Measurements from ENCODE around the gene SULT1A1. TPM values are rescaled to one million over a fixed set of nuclear protein-coding genes. Genes with fewer than 3 reads are reported as not detected.

SULT1A1 gene
- total RNA-seq, 2 experiments from 2014 or later: 13.8 to 14.4 TPM

GRCh38 chr16:28585674-28586073 is 24.2 kb downstream of the SULT1A1 start:
- H3K4me3 Mint-ChIP-seq: no peak overlapping the region
- peaks cover 91% of the 10 kb centered on the region for H3K36me3 Mint-ChIP-seq (ENCODE audit: low read depth)
- DNase-seq (no peak), ATAC-seq (ENCODE audit: poor library complexity) (no peak)
- no peaks in the 10 kb centered on the region for H3K27me3 Mint-ChIP-seq
- Histone ChIP-seq H3K4me1 (ENCODE audit: insufficient read depth, low read length) (no peaks in the 10 kb centered on the region), H3K27me3 (ENCODE audit: control insufficient read depth in 1 of 2, insufficient read depth in 2 of 2, low read length in 2 of 2) (no peaks in the 10 kb centered on the region), H3K4me3 (ENCODE audit: low read length) (no peak overlapping the region), H3K9me3 (ENCODE audit: control insufficient read depth in 1 of 2, insufficient read depth in 1 of 2, low read length in 2 of 2) (no peaks in the 10 kb centered on the region), H3K36me3 (ENCODE audit: insufficient read depth, low read length) (peaks cover 72% of the 10 kb centered on the region), H3K27ac (ENCODE audit: low read depth in 1 of 2, low read length in 2 of 2) (no peak overlapping the region)
- CTCF ChIA-PET: no interaction called here
- no peak for TF ChIP-seq CTCF (IDR thresholded peaks at IDR 0.05)
- H3K9me3 Mint-ChIP-seq: no peaks in the 10 kb centered on the region
- POLR2A ChIA-PET: no interaction called here
- intact Hi-C loops (cut with DNase I, micrococcal nuclease): no loop called here
- H3K27ac Mint-ChIP-seq: no peak overlapping the region
- no peaks in the 10 kb centered on the region for H3K4me1 Mint-ChIP-seq (ENCODE audit: low read depth)

- Histone ChIP-seq H3K27me3 (ENCODE audit: control insufficient read depth in 1 of 2, insufficient read depth in 2 of 2, low read length in 2 of 2) (no peaks in the 10 kb centered on the region), H3K36me3 (ENCODE audit: insufficient read depth, low read length) (peaks cover 43% of the 10 kb centered on the region), H3K4me1 (ENCODE audit: insufficient read depth, low read length) (no peaks in the 10 kb centered on the region), H3K4me3 (ENCODE audit: low read length) (no peak overlapping the region), H3K9me3 (ENCODE audit: control insufficient read depth in 1 of 2, insufficient read depth in 1 of 2, low read length in 2 of 2) (no peaks in the 10 kb centered on the region), H3K27ac (ENCODE audit: low read depth in 1 of 2, low read length in 2 of 2) (no peak overlapping the region)
- H3K36me3 Mint-ChIP-seq (ENCODE audit: low read depth): peaks cover 64% of the 10 kb centered on the region
- CTCF ChIA-PET: no interaction called here
- H3K9me3 Mint-ChIP-seq: no peaks in the 10 kb centered on the region
- no peaks in the 10 kb centered on the region for H3K27me3 Mint-ChIP-seq
- ATAC-seq (ENCODE audit: poor library complexity) (no peak), DNase-seq (no peak)
- no peak overlapping the region for H3K27ac Mint-ChIP-seq
- H3K4me3 Mint-ChIP-seq: no peak overlapping the region
- no peak for TF ChIP-seq CTCF (IDR thresholded peaks at IDR 0.05)
- POLR2A ChIA-PET: interaction anchor here (0.6 kb wide), 2 partner anchors 13 to 46 kb away, joined by 3 read pairs; no protein-coding TSS in a partner anchor
- intact Hi-C loops (cut with DNase I, micrococcal nuclease): no loop called here
- peaks cover 10% of the 10 kb centered on the region for H3K4me1 Mint-ChIP-seq (ENCODE audit: low read depth)
Observed at GRCh38 chr16:28580726-28581315, 29.0 kb downstream of the SULT1A1 start.

- Mint-ChIP-seq H3K9me3 (no peaks in the 10 kb centered on the region), H3K4me3 (no peak overlapping the region), H3K36me3 (ENCODE audit: low read depth) (peaks cover 40% of the 10 kb centered on the region), H3K4me1 (ENCODE audit: low read depth) (peaks cover 44% of the 10 kb centered on the region), H3K27me3 (no peaks in the 10 kb centered on the region), H3K27ac (no peak overlapping the region)
- ChIA-PET POLR2A (interaction anchor here (1.3 kb wide), 1 partner anchor 83 kb away, joined by 3 read pairs; no protein-coding TSS in a partner anchor), CTCF (interaction anchor here (0.5 kb wide), 1 partner anchor 346 kb away, joined by 3 read pairs; no protein-coding TSS in a partner anchor)
- Histone ChIP-seq H3K4me1 (ENCODE audit: insufficient read depth, low read length) (peaks cover 6% of the 10 kb centered on the region), H3K4me3 (ENCODE audit: low read length) (no peak overlapping the region), H3K9me3 (ENCODE audit: control insufficient read depth in 1 of 2, insufficient read depth in 1 of 2, low read length in 2 of 2) (no peaks in the 10 kb centered on the region), H3K27ac (ENCODE audit: low read depth in 1 of 2, low read length in 2 of 2) (no peak overlapping the region), H3K27me3 (ENCODE audit: control insufficient read depth in 1 of 2, insufficient read depth in 2 of 2, low read length in 2 of 2) (no peaks in the 10 kb centered on the region), H3K36me3 (ENCODE audit: insufficient read depth, low read length) (peaks cover 16% of the 10 kb centered on the region)
- no peak for ATAC-seq (ENCODE audit: poor library complexity)
- intact Hi-C loops (cut with DNase I, micrococcal nuclease): loop anchor here in 1 of 2 experiments (10.0 kb wide), 1 partner anchor 59 kb away; the partner anchor contains the start of gene NPIPB8
- DNase-seq: no peak
- no peak for TF ChIP-seq CTCF (IDR thresholded peaks at IDR 0.05)
Observed at GRCh38 chr16:28575446-28576109, 34.3 kb downstream of the SULT1A1 start.
